ENCODE data around the gene ASXL2.
"Not testable (repeated sequence)": the region's sequence is repeated elsewhere in the genome, so short reads cannot be mapped to it uniquely, and the experiment has no call there.

Gene ASXL2

GRCh38 chr2:25742501-25742900, 135.8 kb downstream of the ASXL2 start:
- in situ Hi-C loops (cut with MboI; ENCODE audit: low sequenced_read_pairs), result no loop called here

GRCh38 chr2:25740810-25741381, 137.4 kb downstream of the ASXL2 start:
- in situ Hi-C loops (cut with MboI; ENCODE audit: low sequenced_read_pairs), result no loop called here

- in situ Hi-C loops (cut with MboI; ENCODE audit: low sequenced_read_pairs), result no loop called here
Observed at GRCh38 chr2:25738383-25739343, 139.6 kb downstream of the ASXL2 start.

- in situ Hi-C loops (cut with MboI; ENCODE audit: low sequenced_read_pairs), result no loop called here
Observed at GRCh38 chr2:25736899-25737515, 141.3 kb downstream of the ASXL2 start.

- in situ Hi-C loops (cut with MboI; ENCODE audit: low sequenced_read_pairs), result no loop called here
Observed at GRCh38 chr2:25735835-25736234, 142.5 kb downstream of the ASXL2 start.

DNA sequence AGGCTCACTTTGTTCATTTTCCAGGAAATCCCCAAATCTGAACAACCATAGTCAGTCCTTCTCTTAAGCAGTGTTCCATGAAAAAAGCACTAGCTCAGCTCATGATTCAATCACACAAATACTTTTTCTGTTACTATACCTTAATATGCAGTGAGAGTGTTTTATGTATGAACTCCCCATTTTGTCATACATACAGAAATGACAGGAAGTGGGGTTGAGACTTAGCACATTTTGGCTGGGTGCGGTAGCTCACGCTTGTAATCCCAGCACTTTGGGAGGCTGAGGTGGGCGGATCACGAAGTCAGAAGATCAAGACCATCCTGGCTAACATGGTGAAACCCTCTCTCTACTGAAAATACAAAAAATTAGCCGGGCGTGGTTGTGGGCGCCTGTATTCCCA, 149.7 kb downstream of the ASXL2 start:
- in situ Hi-C loops (cut with MboI; ENCODE audit: low sequenced_read_pairs), result no loop called here

DNA sequence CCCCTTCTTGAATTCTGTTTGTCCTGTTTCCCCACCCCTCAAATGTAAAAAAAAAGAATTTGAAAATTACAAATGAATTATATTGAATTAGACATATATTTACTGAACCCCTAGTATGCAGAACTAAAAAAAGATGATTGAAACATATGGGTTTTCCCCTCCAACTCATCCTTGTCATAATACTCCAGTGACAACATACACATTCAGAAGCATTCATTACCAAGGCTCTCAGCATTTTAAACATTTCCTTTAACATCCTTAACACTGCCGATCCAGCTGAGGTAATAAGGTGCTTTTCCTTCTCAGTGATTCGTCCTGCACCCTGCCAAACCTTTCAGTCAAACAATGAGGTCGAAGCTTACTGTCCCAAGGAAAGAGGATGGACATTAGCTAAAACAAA, 151.8 kb downstream of the ASXL2 start:
- in situ Hi-C loops (cut with MboI; ENCODE audit: low sequenced_read_pairs), result no loop called here

- in situ Hi-C loops (cut with MboI; ENCODE audit: low sequenced_read_pairs), result no loop called here
Observed at GRCh38 chr2:25725877-25726276, 152.4 kb downstream of the ASXL2 start.

DNA sequence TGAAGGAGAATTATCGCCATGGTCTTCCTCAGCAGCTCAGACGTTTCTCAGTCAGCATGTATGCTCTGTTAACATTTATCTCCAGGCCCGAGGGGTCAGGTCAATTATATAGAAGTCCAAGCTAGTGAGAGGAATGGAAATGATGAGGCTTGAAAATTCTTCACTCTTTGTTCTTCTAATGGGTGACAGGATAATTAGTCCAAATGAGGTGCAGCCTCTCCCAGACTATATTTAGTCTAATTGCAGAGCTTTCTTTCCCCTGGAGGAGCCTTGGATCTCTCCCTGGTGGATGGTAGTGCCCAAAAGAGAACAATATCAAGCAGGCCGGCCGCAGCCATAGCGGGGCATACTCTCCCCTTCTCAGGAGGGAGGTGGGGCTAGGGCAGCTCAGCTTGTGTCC, 153.5 kb downstream of the ASXL2 start:
- in situ Hi-C loops (cut with MboI; ENCODE audit: low sequenced_read_pairs), result no loop called here

DNA sequence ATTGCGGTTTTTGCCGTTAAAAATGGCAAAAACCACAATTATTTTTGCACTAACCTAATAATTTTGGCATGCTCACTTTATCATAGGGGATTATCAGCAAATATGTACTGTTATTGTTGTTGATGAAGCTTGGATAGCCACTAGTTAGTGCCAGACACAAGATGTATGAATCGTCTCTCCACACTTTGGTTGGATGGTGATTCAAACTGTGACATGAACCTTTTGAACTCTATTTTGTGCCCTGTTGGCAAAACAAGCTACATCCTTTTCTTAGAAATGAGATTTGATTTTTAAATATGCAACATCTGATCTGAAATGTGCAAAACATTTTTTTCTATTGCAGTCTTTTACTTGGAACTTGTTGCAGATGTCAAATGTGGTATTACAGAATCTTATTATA, 156.1 kb downstream of the ASXL2 start:
- in situ Hi-C loops (cut with MboI; ENCODE audit: low sequenced_read_pairs), result no loop called here

- in situ Hi-C loops (cut with MboI; ENCODE audit: low sequenced_read_pairs), result no loop called here
Observed at GRCh38 chr2:25720575-25720974, 157.7 kb downstream of the ASXL2 start.

DNA sequence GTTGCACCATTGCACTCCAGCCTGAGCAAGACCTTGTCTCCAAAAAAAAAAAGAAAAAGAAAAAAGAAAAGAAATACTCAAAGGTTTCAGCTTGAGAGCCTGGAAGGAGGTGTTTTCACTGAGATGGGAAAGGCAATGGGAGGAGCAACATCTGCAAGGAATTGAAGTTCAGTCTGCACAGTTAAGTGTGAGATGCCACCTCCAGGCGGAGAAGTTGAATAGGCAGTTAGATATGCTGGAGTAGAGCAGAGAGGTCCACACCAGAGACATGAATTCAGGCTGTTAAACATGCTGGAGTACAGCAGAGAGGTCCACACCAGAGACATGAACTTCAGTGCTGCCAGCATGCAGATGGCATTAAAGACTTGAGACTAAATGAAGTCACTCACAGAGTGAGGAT, 163.5 kb downstream of the ASXL2 start:
- in situ Hi-C loops (cut with MboI; ENCODE audit: low sequenced_read_pairs), result no loop called here

DNA sequence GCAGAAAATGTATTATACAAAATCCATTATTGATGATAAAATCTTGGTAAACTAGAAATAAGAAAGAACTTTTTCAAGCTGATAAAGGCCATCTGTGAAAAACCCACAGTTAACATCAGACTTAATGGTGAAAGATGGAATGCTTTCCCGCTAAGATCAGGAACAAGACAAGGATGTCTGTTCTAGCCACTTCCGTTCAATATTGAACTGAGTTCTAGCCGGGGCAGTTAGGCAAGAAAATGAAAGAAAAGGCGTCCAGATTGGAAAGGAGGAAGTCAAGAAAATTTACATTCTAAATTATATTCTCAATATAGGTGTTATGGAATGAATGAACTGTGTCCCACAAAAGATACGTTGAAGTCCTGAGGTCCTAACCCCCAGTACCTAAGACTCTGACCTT, 165.8 kb downstream of the ASXL2 start:
- in situ Hi-C loops (cut with MboI; ENCODE audit: low sequenced_read_pairs), result no loop called here

- in situ Hi-C loops (cut with MboI; ENCODE audit: low sequenced_read_pairs), result no loop called here
Observed at GRCh38 chr2:25711675-25712354, 166.5 kb downstream of the ASXL2 start.

DNA sequence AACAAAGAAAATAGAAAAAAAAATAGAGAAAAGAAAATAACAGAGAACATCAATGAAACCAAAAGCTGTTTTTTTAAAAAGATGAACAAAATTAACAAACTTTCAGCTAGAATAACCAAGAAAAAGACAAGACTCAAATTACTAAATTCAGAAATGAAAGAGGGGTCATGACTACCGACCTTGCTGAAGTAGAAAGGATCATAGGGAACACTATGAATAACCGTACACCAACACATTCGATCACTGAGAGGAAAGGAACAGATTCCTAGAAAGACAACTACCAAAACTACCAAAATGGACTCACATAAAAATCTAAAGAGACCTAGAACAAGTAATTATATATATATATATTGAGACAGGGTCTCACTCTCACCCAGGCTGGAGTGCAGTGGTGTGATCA, 167.5 kb downstream of the ASXL2 start:
- in situ Hi-C loops (cut with MboI; ENCODE audit: low sequenced_read_pairs), result no loop called here

GRCh38 chr2:25709349-25709748, 168.9 kb downstream of the ASXL2 start:
- in situ Hi-C loops (cut with MboI; ENCODE audit: low sequenced_read_pairs), result no loop called here

- in situ Hi-C loops (cut with MboI; ENCODE audit: low sequenced_read_pairs), result no loop called here
Observed at GRCh38 chr2:25707927-25708590, 170.2 kb downstream of the ASXL2 start.

DNA sequence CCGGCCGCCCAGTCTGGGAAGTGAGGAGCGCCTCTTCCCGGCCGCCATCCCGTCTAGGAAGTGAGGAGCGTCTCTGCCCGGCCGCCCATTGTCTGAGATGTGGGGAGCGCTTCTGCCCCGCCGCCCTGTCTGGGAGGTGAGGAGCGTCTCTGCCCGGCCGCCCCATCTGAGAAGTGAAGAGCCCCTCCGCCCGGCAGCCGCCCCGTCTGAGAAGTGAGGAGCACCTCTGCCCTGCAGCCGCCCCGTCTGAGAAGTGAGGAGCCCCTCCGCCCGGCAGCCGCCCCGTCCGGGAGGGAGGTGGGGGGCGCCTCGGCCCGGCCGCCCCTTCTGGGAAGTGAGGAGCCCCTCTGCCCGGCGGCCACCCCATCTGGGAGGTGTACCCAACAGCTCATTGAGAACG, 172.7 kb downstream of the ASXL2 start:
- in situ Hi-C loops (cut with MboI; ENCODE audit: low sequenced_read_pairs), result not testable (repeated sequence)

DNA sequence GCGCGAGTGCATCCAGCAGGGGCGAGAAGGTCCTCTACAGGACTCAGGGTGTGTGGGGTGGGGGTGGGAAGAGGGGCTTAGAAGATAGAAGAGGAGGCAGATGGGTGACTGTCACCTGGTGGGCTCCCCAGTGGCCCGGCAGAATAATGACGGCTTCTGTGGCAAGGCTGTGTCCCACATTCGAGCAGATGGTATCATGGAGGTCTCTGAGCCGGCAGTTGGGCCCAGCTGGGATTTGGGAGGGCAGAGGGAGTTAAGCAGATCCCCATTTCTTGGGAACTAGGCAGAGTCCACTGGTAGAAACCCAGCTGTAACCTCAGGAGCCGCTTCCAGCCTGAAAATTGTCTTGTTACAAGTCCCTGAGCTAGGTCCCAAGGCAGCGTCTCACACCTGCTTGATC, 176.5 kb downstream of the ASXL2 start:
- in situ Hi-C loops (cut with MboI; ENCODE audit: low sequenced_read_pairs), result no loop called here

DNA sequence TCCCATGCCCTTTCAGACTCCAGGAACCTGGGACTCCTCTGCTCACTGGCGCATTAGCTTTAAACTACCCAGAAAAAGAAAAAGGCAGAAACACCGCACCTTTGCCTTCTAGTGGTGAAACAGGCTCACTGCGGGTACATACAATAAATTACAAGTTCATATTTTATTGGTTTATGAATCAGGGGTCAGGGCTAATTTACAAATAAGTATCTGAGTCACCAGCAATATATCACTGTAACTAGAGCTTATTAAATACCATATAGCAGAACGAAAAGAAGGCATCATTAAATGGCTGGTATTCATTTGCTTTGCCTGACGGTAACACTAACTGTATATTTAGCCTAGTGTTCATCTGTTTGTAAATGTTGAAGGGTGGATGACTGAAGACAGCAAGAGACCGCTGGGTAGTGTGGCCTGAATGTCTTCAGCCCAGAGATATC, 178.0 kb downstream of the ASXL2 start:
- in situ Hi-C loops (cut with MboI; ENCODE audit: low sequenced_read_pairs), result no loop called here

GRCh38 chr2:25699216-25699615, 179.1 kb downstream of the ASXL2 start:
- in situ Hi-C loops (cut with MboI; ENCODE audit: low sequenced_read_pairs), result no loop called here

Data from HL-60/S4 (cell line).